Spleen (tissue), 7 donors: ENCODE data around the gene RFXAP.

Source experiments
- CTCF ChIP-seq, 11 experiments: fragments of 200-600 bp in 7 of 11; fragments of 450-650 bp in 4 of 11; sonication (generic) in 4 of 11; IDR thresholded peaks in 8 of 11; conservative IDR thresholded peaks in 3 of 11; 1 replicate in 7 of 11; 2 replicates in 4 of 11; pipeline versions ENCODE4 v1.4.0 to v1.8.0; 2016 to 2021; ENCODE audit warnings: antibody characterized with exemption in 11 of 11, inconsistent platforms in 4 of 11, mild to moderate bottlenecking in 1 of 11
- POLR2A ChIP-seq, 3 donors: fragments of 450-650 bp; IDR thresholded peaks; one replicate each; pipeline ENCODE4 v1.5.1; 2017; ENCODE audit warnings: antibody characterized with exemption in 3 of 3, mild to moderate bottlenecking in 1 of 3
- POLR2AphosphoS5 ChIP-seq, 3 donors: sonication (generic); formaldehyde crosslinking; IDR thresholded peaks; one replicate each; pipeline ENCODE4 v1.5.1; 2017; ENCODE audit warnings: antibody characterized with exemption in 3 of 3
- donor health status: DM: no; HTN: no; CAD: no; lungs with moderate emphysema.
- donor health status: DM: no; HTN: no; CAD: no.
- donor health status: DM: no; HTN: no; CAD: no.

GRCh38 chr13:36806102-36806501, 12.9 kb upstream of the RFXAP start:
- TF ChIP-seq POLR2A (IDR thresholded peaks at IDR 0.05) (no peak), CTCF (IDR thresholded peaks at IDR 0.05 in 8 of 11, conservative IDR thresholded peaks at IDR 0.05 in 3 of 11) (no peak), POLR2AphosphoS5 (IDR thresholded peaks at IDR 0.05) (no peak)
